Mesothelial cell of epicardium (in vitro differentiated cells): Measurements from ENCODE around the gene DLEC1. TPM values are rescaled to one million over a fixed set of nuclear protein-coding genes. Genes with fewer than 3 reads are reported as not detected.
A peak's percentile ranks its signal among the peaks of the same experiment; 100 is the strongest.

Source experiments
- DNase-seq, 2 experiments: peaks; one replicate each; pipeline ENCODE4 v3.0.0; 2021; ENCODE audit warnings: low spot score in 2 of 2; ENCODE audit not compliant: unreplicated experiment in 2 of 2
- H3K27ac Mint-ChIP-seq: 2 replicates; pipeline ENCODE4 v1.8.0; 2021; ENCODE audit warnings: mixed read lengths
- H3K27me3 Mint-ChIP-seq: 2 replicates; pipeline ENCODE4 v1.8.0; 2021; ENCODE audit warnings: low read depth, mixed read lengths
- H3K36me3 Mint-ChIP-seq: 2 replicates; pipeline ENCODE4 v1.8.0; 2021; ENCODE audit warnings: mixed read lengths
- H3K4me1 Mint-ChIP-seq: 2 replicates; pipeline ENCODE4 v1.8.0; 2021; ENCODE audit warnings: mixed read lengths
- H3K4me3 Mint-ChIP-seq: 2 replicates; pipeline ENCODE4 v1.8.0; 2021; ENCODE audit warnings: mild to moderate bottlenecking, moderate library complexity, mixed read lengths
- H3K9me3 Mint-ChIP-seq: 2 replicates; pipeline ENCODE4 v1.8.0; 2021; ENCODE audit warnings: mixed read lengths
- CTCF ChIP-seq: fragments of 200-600 bp; sonication (generic); IDR thresholded peaks from one replicate; pipeline ENCODE4 v1.5.0; 2021; ENCODE audit warnings: antibody characterized with exemption; ENCODE audit not compliant: unreplicated experiment
- total RNA-seq: library from RNA; stranded (reverse); gene quantifications from 3 replicates; pipeline ENCODE4 v1.2.1, GENCODE V29; 2021

DLEC1 gene
- total RNA-seq, 1 donor from 2014 or later = 1.4 TPM

GRCh38 chr3:38099518-38099917 lies 60.5 kb downstream of the DLEC1 start:
- Mint-ChIP-seq H3K9me3 (peaks cover 1% of the 10 kb centered on the region), H3K4me1 (peaks cover 5% of the 10 kb centered on the region), H3K4me3 (no peak overlapping the region), H3K27ac (peak overlapping the region; percentile 50), H3K27me3 (peaks cover 29% of the 10 kb centered on the region), H3K36me3 (no peaks in the 10 kb centered on the region)
- no peak for DNase-seq
- no peak for TF ChIP-seq CTCF

GRCh38 chr3:38100498-38100897 lies 61.5 kb downstream of the DLEC1 start:
- no peaks in the 10 kb centered on the region for H3K36me3 Mint-ChIP-seq
- TF ChIP-seq CTCF = no peak
- H3K4me3 Mint-ChIP-seq = no peak overlapping the region
- H3K4me1 Mint-ChIP-seq = peaks cover 5% of the 10 kb centered on the region
- no peak for DNase-seq
- H3K27me3 Mint-ChIP-seq = peaks cover 20% of the 10 kb centered on the region
- peaks cover 11% of the 10 kb centered on the region for H3K9me3 Mint-ChIP-seq
- H3K27ac Mint-ChIP-seq = no peak overlapping the region

- peaks cover 17% of the 10 kb centered on the region for H3K27me3 Mint-ChIP-seq
Measured at GRCh38 chr3:38101811-38102443, 62.9 kb downstream of the DLEC1 start.

GRCh38 chr3:38102444-38102814 lies 63.4 kb downstream of the DLEC1 start:
- Mint-ChIP-seq H3K36me3 (no peaks in the 10 kb centered on the region), H3K27me3 (peaks cover 17% of the 10 kb centered on the region), H3K27ac (no peak overlapping the region), H3K4me1 (peaks cover 5% of the 10 kb centered on the region), H3K4me3 (no peak overlapping the region), H3K9me3 (peaks cover 15% of the 10 kb centered on the region)
- no peak for TF ChIP-seq CTCF
- no peak for DNase-seq

More at GRCh38 chr3:38101811-38102443, 62.9 kb downstream of the DLEC1 start:
- no peaks in the 10 kb centered on the region for H3K36me3 Mint-ChIP-seq
- H3K4me1 Mint-ChIP-seq = peaks cover 5% of the 10 kb centered on the region
- TF ChIP-seq CTCF = no peak
- no peak overlapping the region for H3K4me3 Mint-ChIP-seq
- DNase-seq = no peak
- H3K27ac Mint-ChIP-seq = no peak overlapping the region
- peaks cover 15% of the 10 kb centered on the region for H3K9me3 Mint-ChIP-seq

DNA sequence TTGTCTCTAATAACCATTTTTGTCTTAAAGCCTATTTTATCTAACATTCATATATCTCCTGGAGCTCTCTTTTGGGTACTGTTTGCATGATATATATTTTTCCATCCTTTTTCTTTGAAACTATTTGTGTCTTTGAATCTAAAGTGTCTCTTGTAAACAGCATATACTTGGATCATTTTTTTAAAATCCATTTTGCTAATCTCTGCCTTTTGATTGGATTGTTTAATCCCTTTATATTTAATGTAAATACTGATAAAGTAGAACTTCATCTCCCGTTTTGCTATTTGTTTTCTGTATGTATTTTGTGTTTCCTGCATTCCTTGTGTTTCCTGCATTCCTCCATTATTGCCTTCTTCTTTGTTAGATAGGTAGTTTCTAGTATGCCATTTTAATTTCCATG lies 66.5 kb downstream of the DLEC1 start:
- Mint-ChIP-seq H3K27ac (no peak overlapping the region), H3K27me3 (peaks cover 6% of the 10 kb centered on the region), H3K4me1 (no peaks in the 10 kb centered on the region), H3K36me3 (no peaks in the 10 kb centered on the region), H3K9me3 (peaks cover 15% of the 10 kb centered on the region), H3K4me3 (no peak overlapping the region)
- no peak for TF ChIP-seq CTCF
- DNase-seq = no peak
